ENCODE results near the gene PPP2R5A. TPM values are rescaled to one million over a fixed set of nuclear protein-coding genes. Genes with fewer than 3 reads are reported as not detected.
"Not testable (repeated sequence)": the region's sequence is repeated elsewhere in the genome, so short reads cannot be mapped to it uniquely, and the experiment has no call there.

The PPP2R5A gene
- total and polyA plus RNA-seq, 2 experiments from 2014 or later, result 51.7 to 67.4 TPM

GRCh38 chr1:212381397-212382035 lies 96.3 kb downstream of the PPP2R5A start:
- no peaks in the 10 kb centered on the region for H3K27me3 ChIP-seq
- H3K36me3 ChIP-seq, result no peaks in the 10 kb centered on the region
- no peak for TF ChIP-seq CTCF (IDR thresholded peaks at IDR 0.05; ENCODE audit: low read depth, low read length)
- no peak overlapping the region for H3K4me3 ChIP-seq
- no peaks in the 10 kb centered on the region for H3K9me3 ChIP-seq (ENCODE audit: low read depth)
- H3K4me1 ChIP-seq (ENCODE audit: low read depth), result no peaks in the 10 kb centered on the region
- DNase-seq (ENCODE audit: low read depth in 1 of 2, low spot score in 1 of 2), result no peak
- no peak overlapping the region for H3K27ac ChIP-seq

DNA sequence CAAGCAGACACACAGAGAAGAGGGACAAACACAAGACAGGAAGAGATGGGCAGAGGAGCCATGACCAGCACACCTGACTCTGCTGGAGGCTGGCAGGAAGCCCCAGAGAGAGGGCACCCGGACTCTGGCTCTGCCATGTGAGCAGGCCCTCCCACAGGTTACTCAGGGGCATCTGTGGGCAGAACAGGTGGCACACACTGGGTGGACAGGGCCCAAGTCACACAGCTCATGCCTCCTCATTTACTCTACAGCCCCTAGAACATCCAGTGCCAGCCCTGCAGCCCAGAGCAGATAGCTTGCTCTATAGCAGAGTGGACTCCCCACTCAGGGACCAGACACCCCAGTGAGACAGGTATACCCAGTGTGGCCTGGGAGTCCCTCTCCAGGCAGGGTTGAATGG lies 100.8 kb downstream of the PPP2R5A start:
- no peak overlapping the region for H3K27ac ChIP-seq
- H3K36me3 ChIP-seq, result no peaks in the 10 kb centered on the region
- no peak overlapping the region for H3K4me3 ChIP-seq
- H3K9me3 ChIP-seq (ENCODE audit: low read depth), result no peaks in the 10 kb centered on the region
- TF ChIP-seq CTCF (IDR thresholded peaks at IDR 0.05; ENCODE audit: low read depth, low read length), result no peak
- no peaks in the 10 kb centered on the region for H3K27me3 ChIP-seq
- no peak for DNase-seq (ENCODE audit: low read depth in 1 of 2, low spot score in 1 of 2)
- no peaks in the 10 kb centered on the region for H3K4me1 ChIP-seq (ENCODE audit: low read depth)

GRCh38 chr1:212388985-212389716 lies 103.9 kb downstream of the PPP2R5A start:
- TF ChIP-seq CTCF (IDR thresholded peaks at IDR 0.05; ENCODE audit: low read depth, low read length), result no peak
- Histone ChIP-seq H3K27me3 (no peaks in the 10 kb centered on the region), H3K4me1 (ENCODE audit: low read depth) (no peaks in the 10 kb centered on the region), H3K9me3 (ENCODE audit: low read depth) (no peaks in the 10 kb centered on the region), H3K27ac (no peak overlapping the region), H3K36me3 (no peaks in the 10 kb centered on the region), H3K4me3 (no peak overlapping the region)
- no peak for DNase-seq (ENCODE audit: low read depth in 1 of 2, low spot score in 1 of 2)

- DNase-seq (ENCODE audit: low read depth in 1 of 2, low spot score in 1 of 2); H3K27ac ChIP-seq; H3K27me3 ChIP-seq; H3K4me3 ChIP-seq; H3K36me3 ChIP-seq; H3K4me1 ChIP-seq (ENCODE audit: low read depth); H3K9me3 ChIP-seq (ENCODE audit: low read depth): not testable (repeated sequence)
These were observed 110.6 kb downstream of the PPP2R5A start for GRCh38 chr1:212395678-212396437.

DNA sequence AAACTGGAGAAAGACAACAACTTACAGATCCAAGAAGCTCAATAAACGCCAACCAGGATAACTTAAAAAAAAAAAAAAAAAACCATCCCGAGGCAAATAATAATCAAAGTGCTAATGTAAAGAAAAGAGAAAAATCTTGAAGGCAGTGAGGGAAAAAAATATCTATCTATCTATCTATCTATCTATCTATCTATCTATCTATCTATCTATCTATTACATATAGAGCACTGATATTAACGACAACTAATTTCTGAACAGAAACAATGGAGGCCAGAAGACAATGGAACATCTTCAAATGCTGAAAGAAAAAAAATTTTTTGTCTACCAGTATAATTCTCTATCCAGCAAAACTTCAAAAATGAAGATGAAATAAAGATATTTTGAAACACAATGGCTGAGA lies 111.4 kb downstream of the PPP2R5A start:
- TF ChIP-seq CTCF (IDR thresholded peaks at IDR 0.05; ENCODE audit: low read depth, low read length), result no peak
- H3K4me3 ChIP-seq, result no peak overlapping the region
- no peak overlapping the region for H3K27ac ChIP-seq
- H3K4me1 ChIP-seq (ENCODE audit: low read depth), result no peaks in the 10 kb centered on the region
- no peak for DNase-seq (ENCODE audit: low read depth in 1 of 2, low spot score in 1 of 2)
- H3K27me3 ChIP-seq, result no peaks in the 10 kb centered on the region
- H3K36me3 ChIP-seq, result no peaks in the 10 kb centered on the region
- no peaks in the 10 kb centered on the region for H3K9me3 ChIP-seq (ENCODE audit: low read depth)

GRCh38 chr1:212397171-212397570 lies 112.0 kb downstream of the PPP2R5A start:
- Histone ChIP-seq H3K4me3 (no peak overlapping the region), H3K9me3 (ENCODE audit: low read depth) (no peaks in the 10 kb centered on the region), H3K27me3 (no peaks in the 10 kb centered on the region), H3K36me3 (no peaks in the 10 kb centered on the region), H3K4me1 (ENCODE audit: low read depth) (no peaks in the 10 kb centered on the region), H3K27ac (no peak overlapping the region)
- DNase-seq (ENCODE audit: low read depth in 1 of 2, low spot score in 1 of 2), result no peak
- TF ChIP-seq CTCF (IDR thresholded peaks at IDR 0.05; ENCODE audit: low read depth, low read length), result no peak

Measured in cardiac muscle cell (in vitro differentiated cells and primary cell).